ENCODE results near the gene WDFY3. TPM values are rescaled to one million over a fixed set of nuclear protein-coding genes. Genes with fewer than 3 reads are reported as not detected.

The WDFY3 gene
- total RNA-seq, 1 experiment from 2014 or later = 39.9 TPM

DNA sequence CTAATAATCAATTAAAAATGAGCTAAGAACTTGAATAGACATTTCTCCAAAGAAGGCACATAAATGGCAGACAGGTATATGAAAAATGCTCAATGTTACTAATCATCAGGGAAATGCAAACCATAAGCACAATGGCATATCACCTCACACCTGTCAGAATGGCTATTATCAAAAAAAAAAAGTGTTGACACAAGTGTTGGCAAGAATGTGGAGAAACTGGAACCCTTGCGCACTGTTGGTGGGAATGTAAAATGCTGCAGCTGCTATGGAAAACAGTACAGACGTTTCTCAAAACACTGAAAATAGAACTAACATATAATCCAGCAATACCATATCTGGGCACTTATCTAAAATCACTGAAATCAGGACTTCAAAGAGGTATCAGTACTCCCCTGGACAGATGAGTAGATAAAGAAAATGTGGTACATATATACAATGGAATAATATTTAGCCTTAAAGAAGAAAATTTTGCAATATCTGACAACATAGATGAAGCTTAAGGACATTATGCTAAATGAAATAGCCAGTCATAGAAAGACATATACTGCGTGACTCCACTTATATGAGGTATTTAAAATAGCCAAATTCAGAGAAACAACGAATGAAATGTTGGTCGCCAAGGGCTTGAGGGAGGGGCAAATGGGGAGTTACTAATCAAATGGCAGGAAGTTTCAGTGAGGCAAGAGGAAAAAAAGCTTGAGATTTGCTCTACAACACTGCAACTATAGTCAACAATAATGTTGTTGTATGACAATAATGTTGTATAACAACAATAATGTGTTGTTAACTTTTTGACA, 175.5 kb downstream of the WDFY3 start:
- ATAC-seq (no peak), DNase-seq (ENCODE audit: low read depth, low spot score) (no peak)
- H3K27me3 ChIP-seq (ENCODE audit: insufficient read depth, low read length) = no peaks in the 10 kb centered on the region
- POLR2A ChIA-PET = no interaction called here
- H3K27ac ChIP-seq (ENCODE audit: low read depth, low read length) = no peak overlapping the region
- H4K20me1 ChIP-seq (ENCODE audit: insufficient read depth) = no peaks in the 10 kb centered on the region
- H3K9ac ChIP-seq (ENCODE audit: low read length) = no peak overlapping the region
- RAD21 ChIA-PET (ENCODE audit: low non-redundant PET in 1 of 2, low total read pairs in 2 of 2, uncharacterized antibody in 2 of 2, unreplicated experiment in 2 of 2) = no interaction called here
- H3K36me3 ChIP-seq (ENCODE audit: control insufficient read depth in 1 of 2, insufficient read depth in 2 of 2, low read length in 2 of 2) = peaks cover 2 to 13% of the 10 kb centered on the region in 2 experiments; a peak in 1 of 4 replicates
- H3K9me3 ChIP-seq (ENCODE audit: control insufficient read depth in 1 of 2, insufficient read depth in 1 of 2, low read depth in 1 of 2, low read length in 2 of 2) = no peaks in the 10 kb centered on the region
- BruUV-seq (replicated peaks) = no TSS peak
- TF ChIP-seq TCF7L2 (IDR thresholded peaks at IDR 0.05; ENCODE audit: borderline replicate concordance, extremely low read depth, insufficient read depth, insufficient read length) (no peak), YY1 (IDR thresholded peaks at IDR 0.05; ENCODE audit: extremely low read depth, insufficient replicate concordance, low read depth, low read length) (no peak), SIN3A (IDR thresholded peaks at IDR 0.05; ENCODE audit: low read depth) (no peak), FOSL1 (IDR thresholded peaks at IDR 0.05; ENCODE audit: low read depth) (no peak), POLR2AphosphoS5 (IDR thresholded peaks at IDR 0.05; ENCODE audit: low read depth, low read length) (no peak), CBX3 (IDR thresholded peaks at IDR 0.05; ENCODE audit: low read depth) (no peak), JUND (IDR thresholded peaks at IDR 0.05) (no peak), SP1 (IDR thresholded peaks at IDR 0.05; ENCODE audit: low read depth) (no peak), SRF (IDR thresholded peaks at IDR 0.05; ENCODE audit: low read depth) (no peak), ELF1 (IDR thresholded peaks at IDR 0.05; ENCODE audit: borderline replicate concordance, low read depth) (no peak), EZH2phosphoT487 (IDR thresholded peaks at IDR 0.05; ENCODE audit: borderline replicate concordance) (no peak), RAD21 (IDR thresholded peaks at IDR 0.05; ENCODE audit: low read depth) (no peak), EZH2 (IDR thresholded peaks at IDR 0.05) (no peak), ZNF274 (IDR thresholded peaks at IDR 0.05; ENCODE audit: low read depth, low read length) (no peak), CEBPB (IDR thresholded peaks at IDR 0.05; ENCODE audit: low read depth) (no peak)
- TF ChIP-seq, protein P1, sequence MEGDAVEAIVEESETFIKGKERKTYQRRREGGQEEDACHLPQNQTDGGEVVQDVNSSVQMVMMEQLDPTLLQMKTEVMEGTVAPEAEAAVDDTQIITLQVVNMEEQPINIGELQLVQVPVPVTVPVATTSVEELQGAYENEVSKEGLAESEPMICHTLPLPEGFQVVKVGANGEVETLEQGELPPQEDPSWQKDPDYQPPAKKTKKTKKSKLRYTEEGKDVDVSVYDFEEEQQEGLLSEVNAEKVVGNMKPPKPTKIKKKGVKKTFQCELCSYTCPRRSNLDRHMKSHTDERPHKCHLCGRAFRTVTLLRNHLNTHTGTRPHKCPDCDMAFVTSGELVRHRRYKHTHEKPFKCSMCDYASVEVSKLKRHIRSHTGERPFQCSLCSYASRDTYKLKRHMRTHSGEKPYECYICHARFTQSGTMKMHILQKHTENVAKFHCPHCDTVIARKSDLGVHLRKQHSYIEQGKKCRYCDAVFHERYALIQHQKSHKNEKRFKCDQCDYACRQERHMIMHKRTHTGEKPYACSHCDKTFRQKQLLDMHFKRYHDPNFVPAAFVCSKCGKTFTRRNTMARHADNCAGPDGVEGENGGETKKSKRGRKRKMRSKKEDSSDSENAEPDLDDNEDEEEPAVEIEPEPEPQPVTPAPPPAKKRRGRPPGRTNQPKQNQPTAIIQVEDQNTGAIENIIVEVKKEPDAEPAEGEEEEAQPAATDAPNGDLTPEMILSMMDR (IDR thresholded peaks at IDR 0.05 in 2 of 3, conservative IDR thresholded peaks at IDR 0.05 in 1 of 3; ENCODE audit: borderline replicate concordance in 1 of 3, insufficient read depth in 1 of 3, low read depth in 2 of 3, low read length in 2 of 3) = no peak
- TF ChIP-seq, protein P2, sequence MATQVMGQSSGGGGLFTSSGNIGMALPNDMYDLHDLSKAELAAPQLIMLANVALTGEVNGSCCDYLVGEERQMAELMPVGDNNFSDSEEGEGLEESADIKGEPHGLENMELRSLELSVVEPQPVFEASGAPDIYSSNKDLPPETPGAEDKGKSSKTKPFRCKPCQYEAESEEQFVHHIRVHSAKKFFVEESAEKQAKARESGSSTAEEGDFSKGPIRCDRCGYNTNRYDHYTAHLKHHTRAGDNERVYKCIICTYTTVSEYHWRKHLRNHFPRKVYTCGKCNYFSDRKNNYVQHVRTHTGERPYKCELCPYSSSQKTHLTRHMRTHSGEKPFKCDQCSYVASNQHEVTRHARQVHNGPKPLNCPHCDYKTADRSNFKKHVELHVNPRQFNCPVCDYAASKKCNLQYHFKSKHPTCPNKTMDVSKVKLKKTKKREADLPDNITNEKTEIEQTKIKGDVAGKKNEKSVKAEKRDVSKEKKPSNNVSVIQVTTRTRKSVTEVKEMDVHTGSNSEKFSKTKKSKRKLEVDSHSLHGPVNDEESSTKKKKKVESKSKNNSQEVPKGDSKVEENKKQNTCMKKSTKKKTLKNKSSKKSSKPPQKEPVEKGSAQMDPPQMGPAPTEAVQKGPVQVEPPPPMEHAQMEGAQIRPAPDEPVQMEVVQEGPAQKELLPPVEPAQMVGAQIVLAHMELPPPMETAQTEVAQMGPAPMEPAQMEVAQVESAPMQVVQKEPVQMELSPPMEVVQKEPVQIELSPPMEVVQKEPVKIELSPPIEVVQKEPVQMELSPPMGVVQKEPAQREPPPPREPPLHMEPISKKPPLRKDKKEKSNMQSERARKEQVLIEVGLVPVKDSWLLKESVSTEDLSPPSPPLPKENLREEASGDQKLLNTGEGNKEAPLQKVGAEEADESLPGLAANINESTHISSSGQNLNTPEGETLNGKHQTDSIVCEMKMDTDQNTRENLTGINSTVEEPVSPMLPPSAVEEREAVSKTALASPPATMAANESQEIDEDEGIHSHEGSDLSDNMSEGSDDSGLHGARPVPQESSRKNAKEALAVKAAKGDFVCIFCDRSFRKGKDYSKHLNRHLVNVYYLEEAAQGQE (IDR thresholded peaks at IDR 0.05; ENCODE audit: low read depth) = no peak
- TF ChIP-seq, protein P3, sequence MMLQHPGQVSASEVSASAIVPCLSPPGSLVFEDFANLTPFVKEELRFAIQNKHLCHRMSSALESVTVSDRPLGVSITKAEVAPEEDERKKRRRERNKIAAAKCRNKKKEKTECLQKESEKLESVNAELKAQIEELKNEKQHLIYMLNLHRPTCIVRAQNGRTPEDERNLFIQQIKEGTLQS (IDR thresholded peaks at IDR 0.05) = no peak
- TF ChIP-seq, protein P4, sequence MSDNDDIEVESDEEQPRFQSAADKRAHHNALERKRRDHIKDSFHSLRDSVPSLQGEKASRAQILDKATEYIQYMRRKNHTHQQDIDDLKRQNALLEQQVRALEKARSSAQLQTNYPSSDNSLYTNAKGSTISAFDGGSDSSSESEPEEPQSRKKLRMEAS (IDR thresholded peaks at IDR 0.05) = no peak
- no peak overlapping the region for H2AFZ ChIP-seq (ENCODE audit: low read depth, low read length, poor library complexity, severe bottlenecking)
- intact Hi-C loops (cut with micrococcal nuclease) = no loop called here
- H3K9me2 ChIP-seq (ENCODE audit: insufficient read depth) = no peaks in the 10 kb centered on the region
- CTCF ChIA-PET = no interaction called here
- no peak overlapping the region for H3K4me2 ChIP-seq (ENCODE audit: low read length)
- H3K4me3 ChIP-seq (replicated peaks in 1 of 2; ENCODE audit: low read depth in 1 of 2, low read length in 2 of 2) = no peak overlapping the region
- no peaks in the 10 kb centered on the region for H3K79me2 ChIP-seq (ENCODE audit: insufficient read depth, low read length)
- H3K4me1 ChIP-seq (ENCODE audit: control insufficient read depth in 1 of 2, insufficient read depth in 2 of 2, low read length in 2 of 2) = no peaks in the 10 kb centered on the region

All from HCT116 (cell line).